Measurements from ENCODE around the gene NOP53. TPM values are rescaled to one million over a fixed set of nuclear protein-coding genes. Genes with fewer than 3 reads are reported as not detected.
"Not testable (repeated sequence)": the region's sequence is repeated elsewhere in the genome, so short reads cannot be mapped to it uniquely, and the experiment has no call there.

The NOP53 gene
- total and polyA plus RNA-seq, 10 donors: 280 to 858 (median 406) TPM

DNA sequence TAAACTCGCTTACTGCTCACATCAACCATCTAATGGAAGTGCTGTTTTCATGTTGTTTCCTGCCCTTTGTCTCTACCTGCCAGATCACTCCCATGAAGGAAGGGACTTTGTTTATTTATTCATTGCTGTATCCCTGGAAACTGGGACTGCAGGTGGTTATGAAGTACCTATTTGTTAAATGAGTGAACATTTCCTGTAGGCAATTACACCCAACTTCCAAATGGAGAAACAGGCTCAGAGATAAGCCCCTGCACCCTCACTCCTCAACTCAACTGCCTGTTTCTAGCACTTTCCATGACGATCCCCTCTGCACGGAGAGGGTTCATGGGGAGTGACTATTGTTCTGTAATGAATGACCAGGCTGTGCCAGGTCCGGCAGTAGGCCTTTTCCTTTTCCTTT is 31.2 kb downstream of the NOP53 start:
- 71 to 82% (median 79%) methylated on average over 4 of the region's 4 CpGs for WGBS, 5 donors
- Histone ChIP-seq H3K4me1 (peaks cover 11 to 44% (median 37%) of the 10 kb centered on the region in 6 donors), H3K27me3 (replicated peaks in 1 of 7) (no peaks in the 10 kb centered on the region), H3K4me3 (no peak overlapping the region), H3K36me3 (peaks cover 0 to 15% (median 3%) of the 10 kb centered on the region in 6 donors), H3K27ac (peak overlapping the region in 2 of 8 donors; percentile 95 to 96), H3K9me3 (no peaks in the 10 kb centered on the region)
- TF ChIP-seq, protein P1, sequence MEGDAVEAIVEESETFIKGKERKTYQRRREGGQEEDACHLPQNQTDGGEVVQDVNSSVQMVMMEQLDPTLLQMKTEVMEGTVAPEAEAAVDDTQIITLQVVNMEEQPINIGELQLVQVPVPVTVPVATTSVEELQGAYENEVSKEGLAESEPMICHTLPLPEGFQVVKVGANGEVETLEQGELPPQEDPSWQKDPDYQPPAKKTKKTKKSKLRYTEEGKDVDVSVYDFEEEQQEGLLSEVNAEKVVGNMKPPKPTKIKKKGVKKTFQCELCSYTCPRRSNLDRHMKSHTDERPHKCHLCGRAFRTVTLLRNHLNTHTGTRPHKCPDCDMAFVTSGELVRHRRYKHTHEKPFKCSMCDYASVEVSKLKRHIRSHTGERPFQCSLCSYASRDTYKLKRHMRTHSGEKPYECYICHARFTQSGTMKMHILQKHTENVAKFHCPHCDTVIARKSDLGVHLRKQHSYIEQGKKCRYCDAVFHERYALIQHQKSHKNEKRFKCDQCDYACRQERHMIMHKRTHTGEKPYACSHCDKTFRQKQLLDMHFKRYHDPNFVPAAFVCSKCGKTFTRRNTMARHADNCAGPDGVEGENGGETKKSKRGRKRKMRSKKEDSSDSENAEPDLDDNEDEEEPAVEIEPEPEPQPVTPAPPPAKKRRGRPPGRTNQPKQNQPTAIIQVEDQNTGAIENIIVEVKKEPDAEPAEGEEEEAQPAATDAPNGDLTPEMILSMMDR (IDR thresholded peaks at IDR 0.05 in 8 of 11, conservative IDR thresholded peaks at IDR 0.05 in 3 of 11): no peak
- TF ChIP-seq POLR2AphosphoS5 (IDR thresholded peaks at IDR 0.05): peak in 1 of 3 donors; percentile 29
- DNase-seq: no peak
- intact Hi-C loops (cut with DNase I; ENCODE audit: low total_unique reads): no loop called here

DNA sequence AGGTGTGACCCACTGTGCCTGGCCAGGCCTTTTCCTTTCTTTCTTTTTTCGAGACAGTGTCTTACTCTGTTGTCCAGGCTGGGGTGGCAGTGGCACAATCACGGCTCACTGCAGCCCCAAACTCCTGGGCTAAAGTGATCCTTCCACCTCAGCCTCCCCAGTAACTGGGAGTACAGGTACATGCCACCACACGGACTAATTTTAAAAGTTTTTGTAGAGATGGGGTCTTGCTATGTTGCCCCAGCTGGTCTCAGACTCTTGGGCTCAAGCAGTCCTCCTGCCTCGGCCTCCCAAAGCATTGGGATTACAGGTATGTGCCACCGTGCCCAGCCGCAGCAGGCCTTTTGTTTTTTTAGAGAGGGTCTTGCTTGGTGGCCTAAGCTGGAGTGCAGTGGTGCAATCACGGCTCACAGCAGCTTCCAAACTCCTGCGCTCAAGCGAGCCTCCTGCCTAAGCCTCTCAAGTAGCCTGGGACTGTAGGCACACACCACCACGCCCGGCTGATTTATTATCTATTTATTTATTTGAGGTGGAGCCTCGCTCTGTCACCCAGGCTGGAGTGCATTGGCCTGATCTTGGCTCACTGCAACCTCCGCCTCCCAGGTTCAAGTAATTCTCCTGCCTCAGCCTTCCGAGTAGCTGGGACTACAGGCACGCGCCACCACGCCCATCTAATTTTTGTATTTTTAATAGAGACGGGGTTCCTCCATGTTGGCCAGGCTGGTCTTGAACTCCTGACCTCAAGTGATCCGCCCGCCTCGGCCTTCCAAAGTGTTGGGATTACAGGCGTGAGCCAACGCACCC is 32.1 kb downstream of the NOP53 start:
- peaks cover 12 to 52% (median 41%) of the 10 kb centered on the region in 6 donors for H3K4me1 ChIP-seq
- H3K9me3 ChIP-seq; DNase-seq; intact Hi-C loops (cut with DNase I; ENCODE audit: low total_unique reads); H3K27me3 ChIP-seq (replicated peaks in 1 of 7): not testable (repeated sequence)
- 68 to 82% (median 80%) methylated on average over 23 of the region's 23 CpGs for WGBS, 5 donors
- peaks cover 0 to 24% (median 5%) of the 10 kb centered on the region in 6 donors for H3K36me3 ChIP-seq
- H3K4me3 ChIP-seq: peak overlapping the region; percentile 74 to 99 (median 85)
- H3K27ac ChIP-seq: peak overlapping the region; percentile 92 to 99 (median 97)

DNA sequence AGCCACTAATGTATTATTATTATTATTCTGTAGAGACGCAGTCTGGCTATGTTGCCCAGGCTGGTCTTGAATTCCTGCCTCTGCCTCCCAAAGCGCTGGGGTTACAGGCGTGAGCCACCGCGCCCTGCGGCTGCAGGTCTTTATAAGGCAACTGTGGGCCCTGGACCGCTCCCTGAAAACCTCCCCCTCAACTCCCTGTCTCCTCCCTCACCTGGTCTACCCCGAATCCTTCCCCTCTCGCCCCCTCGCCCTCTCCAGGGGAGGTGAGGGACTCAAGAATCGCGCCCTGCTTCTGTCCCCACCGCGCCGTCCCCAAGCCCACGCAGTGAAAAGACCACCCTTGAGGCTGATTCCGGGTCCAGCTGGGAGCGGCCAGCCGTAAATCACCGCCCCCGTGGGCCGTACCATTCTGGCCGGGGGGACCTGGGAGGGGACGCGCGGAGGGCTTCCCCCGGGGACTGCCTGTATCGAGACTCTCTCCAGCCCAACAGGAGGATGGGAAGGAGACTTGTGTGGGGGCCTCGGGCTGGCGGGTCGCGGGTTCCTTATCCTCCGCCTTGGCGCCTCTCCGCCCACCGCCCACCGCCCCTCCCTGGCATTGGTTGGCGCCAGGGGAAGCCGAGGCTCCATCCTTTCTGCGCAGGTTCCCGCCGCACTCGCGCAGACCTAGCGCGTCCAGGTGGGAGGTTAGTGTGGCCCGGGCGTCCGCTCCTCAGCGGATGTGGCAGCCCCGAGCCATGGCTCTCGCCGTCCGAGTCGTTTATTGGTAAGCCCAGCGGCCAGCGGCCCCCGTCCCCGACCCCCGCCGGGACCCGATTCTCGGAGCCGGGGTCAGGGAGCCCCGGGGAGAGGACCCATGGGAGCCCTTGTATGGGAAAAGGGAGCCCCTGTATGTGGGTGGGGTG is 33.0 kb downstream of the NOP53 start, which contains the start of gene SELENOW:
Gene SELENOW, plus strand, starts transcription at position 655 of the 905 bp plus-strand sequence. Its CDS starts 83 bp downstream, at position 738.
- Histone ChIP-seq H3K36me3 (peaks cover 0 to 32% (median 11%) of the 10 kb centered on the region in 6 donors), H3K27me3 (replicated peaks in 1 of 7) (no peaks in the 10 kb centered on the region), H3K9me3 (no peaks in the 10 kb centered on the region), H3K4me3 (peak within 1 kb of the TSS; percentile 74 to 99 (median 85)), H3K27ac (peak within 1 kb of the TSS; percentile 92 to 99 (median 97)), H3K4me1 (peaks cover 12 to 57% (median 41%) of the 10 kb centered on the region in 6 donors)
- DNase-seq: peak; percentile 93
- intact Hi-C loops (cut with DNase I; ENCODE audit: low total_unique reads): no loop called here
- TF ChIP-seq, protein P1 (IDR thresholded peaks at IDR 0.05 in 8 of 11, conservative IDR thresholded peaks at IDR 0.05 in 3 of 11): no peak
- TF ChIP-seq POLR2A (IDR thresholded peaks at IDR 0.05) (peak in 2 of 3 donors; percentile 65 to 80), POLR2AphosphoS5 (IDR thresholded peaks at IDR 0.05) (peak; percentile 98 to 99 (median 99))
- WGBS, 5 donors: 0 to 2% (median 1%) methylated on average over 17 to 65 of the region's 65 CpGs

DNA sequence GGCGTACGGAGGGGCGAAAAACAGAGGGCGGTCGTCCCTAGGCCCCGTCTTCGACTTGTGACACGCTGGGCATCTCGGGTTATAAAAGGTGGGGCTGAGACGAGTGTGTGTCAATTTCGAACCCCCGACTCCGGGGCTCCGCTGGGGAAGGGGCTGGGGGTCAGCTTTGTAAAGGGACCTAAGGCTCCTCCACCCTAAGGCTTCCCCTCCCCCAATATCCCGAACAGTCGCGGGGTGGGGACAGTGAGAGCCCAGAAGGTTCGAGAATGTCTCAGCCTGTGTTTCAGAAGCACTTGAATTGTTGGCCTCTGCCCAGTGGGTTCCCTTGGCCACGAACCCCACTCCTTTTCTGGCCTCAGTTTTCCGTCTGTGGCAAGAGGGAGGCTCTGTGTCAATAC is 33.6 kb downstream of the NOP53 start:
- no peak for DNase-seq
- intact Hi-C loops (cut with DNase I; ENCODE audit: low total_unique reads): no loop called here
- H3K4me1 ChIP-seq: peaks cover 12 to 57% (median 41%) of the 10 kb centered on the region in 6 donors
- H3K27me3 ChIP-seq (replicated peaks in 1 of 7): no peaks in the 10 kb centered on the region
- no peaks in the 10 kb centered on the region for H3K9me3 ChIP-seq
- H3K4me3 ChIP-seq: peak overlapping the region; percentile 74 to 99 (median 85)
- peak overlapping the region; percentile 92 to 99 (median 97) for H3K27ac ChIP-seq
- 0 to 3% (median 2%) methylated on average over 10 to 20 of the region's 20 CpGs for WGBS, 5 donors
- TF ChIP-seq POLR2A (IDR thresholded peaks at IDR 0.05) (no peak), POLR2AphosphoS5 (IDR thresholded peaks at IDR 0.05) (no peak)
- TF ChIP-seq, protein P1 (IDR thresholded peaks at IDR 0.05 in 8 of 11, conservative IDR thresholded peaks at IDR 0.05 in 3 of 11): no peak
- H3K36me3 ChIP-seq: peaks cover 0 to 39% (median 17%) of the 10 kb centered on the region in 6 donors

Data from spleen (tissue), 11 donors.